NCI-H2081 treated with DMSO at 0.1 percent for 48 hours (cell line): ENCODE data around the gene MAT2A.
"Not testable (repeated sequence)": the region's sequence is repeated elsewhere in the genome, so short reads cannot be mapped to it uniquely, and the experiment has no call there.

ENCODE experiments used
- DNase-seq: peaks from one replicate; lab custom pipeline; 2025; lab: John Stamatoyannopoulos, UW

MAT2A gene

GRCh38 chr2:85524336-85524908 is 14.5 kb upstream of the MAT2A start:
- no peak for DNase-seq

DNA sequence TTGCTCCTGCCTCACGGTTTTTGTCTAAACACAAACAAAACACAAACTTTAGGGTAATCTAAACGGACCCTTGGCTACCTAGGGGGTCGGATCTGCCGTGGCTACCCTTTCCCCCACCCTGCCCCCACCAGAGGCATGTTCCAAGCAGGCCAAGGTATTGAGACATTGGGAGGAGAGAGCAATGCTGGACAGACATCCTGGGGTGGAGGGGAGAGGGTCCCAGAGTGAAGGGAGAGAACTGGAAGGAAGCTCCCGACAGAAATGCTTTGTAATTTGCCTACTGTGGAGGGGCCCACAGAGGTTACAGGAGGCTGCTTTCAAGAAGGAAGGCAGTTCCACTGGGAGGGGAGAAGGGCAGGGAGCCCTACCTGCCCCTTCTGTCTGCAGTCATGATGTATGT is 13.9 kb upstream of the MAT2A start:
- DNase-seq: no peak

GRCh38 chr2:85525567-85525966 is 13.4 kb upstream of the MAT2A start:
- DNase-seq: no peak

- no peak for DNase-seq
Observed at GRCh38 chr2:85527787-85528186, 11.2 kb upstream of the MAT2A start.

GRCh38 chr2:85528355-85528754 is 10.6 kb upstream of the MAT2A start:
- no peak for DNase-seq

DNA sequence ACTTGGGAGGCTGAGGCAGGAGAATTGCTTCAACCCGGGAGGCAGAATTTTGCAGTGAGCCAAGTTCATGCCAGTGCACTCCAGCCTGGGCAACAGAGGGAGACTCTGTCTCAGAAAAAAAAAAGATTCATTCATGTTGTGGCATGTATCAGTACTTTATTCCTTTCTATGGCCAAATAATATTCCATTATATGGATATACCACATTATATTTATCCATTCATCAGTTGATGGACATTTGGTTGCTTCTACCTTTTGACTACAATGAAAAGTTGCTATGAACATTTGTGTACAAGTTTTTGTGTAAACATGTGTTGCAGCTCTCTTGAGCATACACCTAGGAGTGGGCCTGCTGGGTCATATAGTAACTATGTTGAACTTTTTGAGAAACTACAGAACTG is 9.2 kb upstream of the MAT2A start:
- DNase-seq: no peak

- no peak for DNase-seq
Observed at GRCh38 chr2:85531589-85531988, 7.4 kb upstream of the MAT2A start.

GRCh38 chr2:85534099-85534498 is 4.9 kb upstream of the MAT2A start:
- no peak for DNase-seq

- no peak for DNase-seq
Observed at GRCh38 chr2:85534881-85535280, 4.1 kb upstream of the MAT2A start.

DNA sequence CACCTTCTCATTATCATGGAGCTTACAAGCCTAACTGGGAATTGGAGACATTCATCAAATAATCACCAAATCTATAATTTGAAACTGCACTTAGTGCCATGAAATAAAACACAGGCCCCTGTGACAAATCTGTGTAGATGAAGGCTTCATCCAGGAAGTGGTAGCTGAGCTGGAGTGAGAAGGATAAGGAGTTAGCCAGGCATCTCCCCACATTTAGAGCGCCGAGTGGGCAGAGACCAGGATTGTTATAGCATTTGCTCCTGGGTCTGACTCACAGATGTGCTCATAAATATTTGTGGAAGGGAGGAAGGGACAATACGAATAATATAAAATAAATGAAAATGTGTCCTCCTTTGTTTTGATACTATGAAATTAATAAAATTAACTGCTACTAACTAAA is 2.5 kb upstream of the MAT2A start:
- no peak for DNase-seq

- no peak for DNase-seq
Observed at GRCh38 chr2:85537600-85538506, 1.1 kb upstream of the MAT2A start.

DNA sequence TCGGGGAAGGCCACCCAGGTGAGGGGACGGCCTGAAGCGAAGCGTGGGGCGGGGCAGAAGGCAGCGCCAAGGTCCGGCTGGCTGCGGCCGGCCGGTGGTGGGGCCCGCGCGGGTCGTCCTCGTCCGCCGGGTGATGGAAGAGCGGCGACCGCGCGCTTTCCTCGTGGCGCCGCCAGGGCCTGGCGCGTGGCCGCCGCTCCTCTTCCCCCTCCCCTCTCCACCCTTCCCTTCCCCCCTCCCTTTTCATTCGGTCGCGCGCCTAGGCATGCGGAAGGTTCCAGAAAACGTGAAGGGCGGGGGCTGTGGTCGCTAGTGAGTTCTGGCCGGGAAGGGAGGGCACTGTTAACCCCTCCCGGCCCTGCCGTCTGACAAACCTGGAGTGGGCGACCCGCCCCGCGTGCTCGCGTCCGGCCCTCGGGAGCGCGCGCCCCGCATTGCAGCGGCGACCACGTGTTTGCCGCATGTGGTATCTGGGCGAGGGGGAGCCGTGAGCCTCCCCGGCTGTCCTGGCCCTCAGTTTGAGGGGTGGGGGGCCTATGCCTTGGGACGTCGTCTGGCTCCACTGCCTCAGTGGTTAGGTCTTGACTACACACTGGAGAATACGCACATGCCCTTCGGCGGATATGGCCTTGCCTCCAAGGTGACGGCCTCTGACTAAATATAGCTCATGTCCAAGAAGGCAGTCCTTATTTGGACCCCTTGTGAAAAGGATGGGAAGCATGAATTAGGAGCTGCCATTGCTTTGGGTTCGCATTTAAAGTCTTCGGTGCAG is 579 bp downstream of the MAT2A start:
- no peak for DNase-seq

- no peak for DNase-seq
Observed at GRCh38 chr2:85540133-85540648, 1.2 kb downstream of the MAT2A start.

DNA sequence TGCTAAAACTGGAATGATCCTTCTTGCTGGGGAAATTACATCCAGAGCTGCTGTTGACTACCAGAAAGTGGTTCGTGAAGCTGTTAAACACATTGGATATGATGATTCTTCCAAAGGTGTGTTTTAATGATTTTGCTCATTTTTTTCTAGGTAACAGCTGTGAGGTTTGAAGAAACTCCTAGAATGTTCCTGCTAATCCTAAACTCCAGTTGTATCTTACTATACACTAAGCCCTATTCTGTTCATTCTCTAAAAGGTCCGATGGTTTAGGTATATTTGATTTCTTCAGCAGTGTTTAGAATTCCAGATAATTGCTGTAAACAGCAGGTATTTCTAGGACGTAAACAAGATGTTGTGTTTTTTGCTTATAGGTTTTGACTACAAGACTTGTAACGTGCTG is 2.3 kb downstream of the MAT2A start:
- DNase-seq: no peak

- no peak for DNase-seq
Observed at GRCh38 chr2:85541753-85542457, 2.9 kb downstream of the MAT2A start.

- no peak for DNase-seq
Observed at GRCh38 chr2:85542777-85543176, 3.8 kb downstream of the MAT2A start.

DNA sequence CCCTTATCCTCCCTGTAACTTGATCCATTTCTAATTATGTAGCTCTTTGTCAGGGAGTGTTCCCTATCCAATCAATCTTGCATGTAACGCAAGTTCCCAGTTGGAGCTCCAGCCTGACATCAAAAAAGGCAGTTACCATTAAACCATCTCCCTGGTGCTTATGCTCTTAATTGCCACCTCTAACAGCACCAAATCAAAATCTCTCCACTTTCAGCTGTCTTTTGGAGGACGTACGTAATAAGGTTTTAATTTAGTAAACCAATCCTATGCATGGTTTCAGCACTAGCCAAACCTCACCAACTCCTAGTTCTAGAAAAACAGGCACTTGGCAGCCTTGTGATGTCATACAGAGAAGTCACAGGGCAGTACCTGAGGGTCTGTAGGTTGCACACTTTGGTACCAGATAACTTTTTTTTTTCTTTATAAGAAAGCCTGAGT is 5.3 kb downstream of the MAT2A start:
- DNase-seq: not testable (repeated sequence)

DNA sequence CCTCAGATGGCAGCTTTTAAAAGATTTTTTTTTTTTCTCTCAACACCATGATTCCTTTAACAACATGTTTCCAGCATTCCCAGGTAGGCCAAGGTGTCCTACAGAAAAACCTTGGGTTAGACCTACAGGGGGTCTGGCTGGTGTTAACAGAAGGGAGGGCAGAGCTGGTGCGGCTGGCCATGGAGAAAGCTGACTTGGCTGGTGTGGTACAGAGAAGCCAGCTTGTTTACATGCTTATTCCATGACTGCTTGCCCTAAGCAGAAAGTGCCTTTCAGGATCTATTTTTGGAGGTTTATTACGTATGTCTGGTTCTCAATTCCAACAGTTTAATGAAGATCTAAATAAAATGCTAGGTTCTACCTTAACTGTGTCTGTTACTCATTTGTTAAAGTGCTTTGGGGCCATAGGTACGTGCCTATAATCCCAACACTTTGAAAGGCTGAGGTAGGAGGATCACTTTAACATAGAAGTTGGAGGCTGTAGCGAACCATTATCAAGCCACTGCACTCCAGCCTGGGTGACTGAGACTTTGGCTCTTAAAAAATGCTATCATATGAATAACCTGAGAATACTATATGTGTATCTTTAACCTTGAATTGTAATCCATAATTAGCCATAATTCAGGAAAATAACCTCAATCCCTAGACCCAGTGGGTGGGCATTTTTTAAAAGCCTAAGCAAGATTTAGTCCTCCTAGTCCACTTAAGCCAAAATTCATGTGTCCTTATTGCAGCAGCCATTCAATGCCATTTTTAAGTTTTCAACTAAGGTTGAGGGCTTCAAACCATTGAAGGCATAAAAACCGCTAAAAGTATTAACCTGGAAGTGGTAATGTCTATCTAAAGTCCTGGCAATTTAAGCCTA is 6.2 kb downstream of the MAT2A start:
- not testable (repeated sequence) for DNase-seq

- DNase-seq: no peak
Observed at GRCh38 chr2:85545780-85546240, 6.8 kb downstream of the MAT2A start.

DNA sequence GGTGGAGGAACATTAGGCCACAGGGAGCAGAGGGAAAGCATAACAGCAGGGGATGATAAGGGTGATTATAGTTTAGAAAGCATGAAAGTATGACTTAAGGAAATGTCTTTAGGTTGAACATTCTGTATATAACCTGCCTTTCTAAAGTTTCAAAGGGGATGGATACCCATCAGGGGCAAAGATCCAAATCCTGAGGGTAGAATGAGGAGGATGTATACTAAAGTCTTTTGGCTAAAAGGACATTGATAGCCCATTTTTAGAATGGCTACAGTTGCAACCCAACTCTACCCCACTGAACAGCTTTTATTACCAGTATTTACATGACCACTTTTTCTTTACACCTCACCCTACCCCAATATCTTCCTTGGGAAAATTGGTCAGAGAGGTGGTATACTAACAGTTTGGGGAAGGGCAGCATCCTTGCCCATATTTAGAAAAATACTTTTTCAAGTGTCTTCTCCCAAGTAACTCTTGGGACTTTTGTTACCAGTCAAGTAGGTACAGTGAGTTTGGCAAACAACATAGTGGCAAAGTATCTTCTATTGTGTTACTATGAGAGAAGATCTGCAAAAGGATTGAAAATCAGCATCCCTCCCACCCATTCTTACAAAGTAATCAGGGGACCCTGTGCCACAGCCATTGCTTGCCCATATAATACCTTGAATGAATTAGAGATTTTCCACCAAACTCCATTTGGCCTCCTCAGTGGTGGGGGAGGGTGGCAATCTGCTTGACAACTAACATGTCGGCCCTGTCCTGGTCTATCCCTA is 8.3 kb downstream of the MAT2A start:
- DNase-seq: no peak
